Measurements from ENCODE around the gene KRTAP10-12.

The KRTAP10-12 gene

GRCh38 chr21:44734841-44735240 is 37.9 kb downstream of the KRTAP10-12 start:
- no peak for DNase-seq

GRCh38 chr21:44735821-44736220 is 38.8 kb downstream of the KRTAP10-12 start:
- DNase-seq: no peak

- DNase-seq: no peak
Observed at GRCh38 chr21:44736291-44737004, 39.5 kb downstream of the KRTAP10-12 start.

GRCh38 chr21:44737706-44738354 is 40.9 kb downstream of the KRTAP10-12 start:
- no peak for DNase-seq

GRCh38 chr21:44738621-44739020 is 41.6 kb downstream of the KRTAP10-12 start:
- no peak for DNase-seq

- no peak for DNase-seq
Observed at GRCh38 chr21:44739316-44739715, 42.3 kb downstream of the KRTAP10-12 start.

- no peak for DNase-seq
Observed at GRCh38 chr21:44740742-44741141, 43.8 kb downstream of the KRTAP10-12 start.

GRCh38 chr21:44741921-44742320 is 44.9 kb downstream of the KRTAP10-12 start:
- DNase-seq: no peak

GRCh38 chr21:44742418-44743153 is 45.6 kb downstream of the KRTAP10-12 start:
- DNase-seq: peak in 1 of 2 donors; percentile 13
